ENCODE measurements around the gene WNT7A.

Gene WNT7A

DNA sequence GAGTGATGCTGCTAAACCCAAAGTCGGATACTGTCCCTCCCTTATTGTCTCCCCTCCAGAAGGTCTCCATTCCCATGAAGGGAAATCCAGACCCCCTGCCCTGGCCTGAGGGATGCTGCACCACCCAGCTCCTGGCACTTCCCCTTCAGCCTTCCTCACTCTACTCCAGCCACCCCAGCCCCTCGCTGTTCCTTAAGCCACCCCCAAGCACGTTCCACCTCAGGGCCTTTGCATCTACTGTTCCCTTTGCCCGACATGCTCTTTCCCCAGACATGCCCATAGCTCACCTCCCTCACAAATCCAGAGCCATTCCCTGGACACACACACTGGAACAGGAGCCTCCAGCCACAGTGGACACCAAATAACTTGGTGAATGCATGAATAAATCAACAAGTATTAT, 8.1 kb downstream of the WNT7A start:
- DNase-seq (ENCODE audit: low read depth), result no peak
- no peak overlapping the region for H3K4me3 ChIP-seq (ENCODE audit: low read depth, low read length)
- no peak for TF ChIP-seq CTCF (IDR thresholded peaks at IDR 0.05; ENCODE audit: insufficient read depth, low read depth, low read length, missing control alignments)

GRCh38 chr3:13870902-13871301, 9.0 kb downstream of the WNT7A start:
- H3K4me3 ChIP-seq (ENCODE audit: low read depth, low read length), result no peak overlapping the region
- TF ChIP-seq CTCF (IDR thresholded peaks at IDR 0.05; ENCODE audit: insufficient read depth, low read depth, low read length, missing control alignments), result no peak
- no peak for DNase-seq (ENCODE audit: low read depth)

DNA sequence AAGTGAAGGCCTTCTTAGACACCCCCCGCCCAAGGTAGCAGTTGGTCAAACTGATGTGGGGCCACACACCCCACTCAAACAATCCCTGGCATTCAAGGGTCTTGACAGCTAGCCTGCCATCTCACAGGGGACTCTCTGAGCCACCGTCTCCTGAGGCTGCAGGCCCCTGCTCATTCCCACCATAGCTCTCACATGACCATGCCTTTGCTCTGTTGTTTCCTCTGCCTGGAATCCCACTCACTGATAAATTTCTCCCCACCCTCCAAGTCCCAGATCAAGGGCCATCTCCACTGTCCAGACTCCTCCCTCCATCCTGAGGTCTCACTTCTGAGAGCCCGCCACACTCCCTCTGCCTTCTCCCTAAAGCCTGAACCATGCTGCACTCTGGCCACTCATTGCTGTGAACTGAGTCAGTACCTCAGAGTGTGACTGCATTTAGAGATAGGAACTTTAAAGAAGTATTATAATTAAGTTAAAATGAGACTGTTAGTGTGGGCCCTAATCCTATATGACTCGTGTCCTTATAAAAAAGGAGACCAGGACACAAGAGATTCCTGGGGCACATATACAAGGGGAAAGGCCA, 10.0 kb downstream of the WNT7A start:
- no peak for DNase-seq (ENCODE audit: low read depth)
- no peak for TF ChIP-seq CTCF (IDR thresholded peaks at IDR 0.05; ENCODE audit: insufficient read depth, low read depth, low read length, missing control alignments)
- H3K4me3 ChIP-seq (ENCODE audit: low read depth, low read length), result no peak overlapping the region

DNA sequence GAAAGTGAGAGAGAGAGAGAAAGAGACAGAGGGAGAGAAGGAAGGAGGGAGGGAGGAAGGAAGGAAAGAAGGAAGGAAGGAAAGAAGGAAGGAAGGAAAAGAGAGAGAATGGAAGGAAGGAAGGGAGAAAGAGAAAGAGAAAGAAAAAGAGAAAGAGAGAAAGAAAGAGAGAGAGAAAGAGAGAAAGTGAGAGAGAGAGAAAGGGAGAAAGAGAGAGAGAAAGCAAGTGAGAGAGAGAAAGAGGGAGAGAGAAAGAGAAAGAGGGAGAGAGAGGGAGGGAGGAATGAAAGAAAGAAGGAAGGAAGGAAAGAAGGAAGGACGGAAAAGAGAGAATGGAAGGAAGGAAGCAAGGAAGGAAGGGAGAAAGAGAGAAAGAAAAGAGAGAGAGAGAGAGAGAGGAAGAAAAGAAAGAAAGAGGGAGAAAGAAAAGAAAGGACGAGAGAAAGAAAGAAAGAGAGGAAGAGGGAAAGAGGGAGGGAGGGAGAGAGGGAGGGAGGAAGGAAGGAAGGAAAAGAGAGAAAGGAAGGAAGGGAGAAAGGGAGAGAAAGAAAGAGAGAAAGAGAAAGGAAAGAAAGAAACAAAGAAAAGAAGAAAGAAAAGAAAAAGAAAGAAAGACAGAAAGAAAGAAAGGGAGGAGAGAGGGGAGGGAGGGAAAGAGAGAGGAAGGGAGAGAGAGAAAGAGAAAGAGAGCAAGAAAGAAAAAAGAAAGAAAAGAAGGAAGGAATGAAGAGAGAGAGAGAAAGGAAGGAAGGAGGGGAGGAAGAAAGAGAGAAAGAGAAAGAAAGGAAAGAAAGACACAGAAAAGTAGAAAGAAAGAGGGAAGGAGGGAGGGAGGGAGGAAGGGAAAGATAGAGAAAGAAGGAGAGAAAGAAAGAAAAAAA, 10.8 kb downstream of the WNT7A start:
- DNase-seq (ENCODE audit: low read depth), result no peak
- H3K4me3 ChIP-seq (ENCODE audit: low read depth, low read length), result no peak overlapping the region
- TF ChIP-seq CTCF (IDR thresholded peaks at IDR 0.05; ENCODE audit: insufficient read depth, low read depth, low read length, missing control alignments), result no peak

- no peak for TF ChIP-seq CTCF (IDR thresholded peaks at IDR 0.05; ENCODE audit: insufficient read depth, low read depth, low read length, missing control alignments)
- no peak overlapping the region for H3K4me3 ChIP-seq (ENCODE audit: low read depth, low read length)
- DNase-seq (ENCODE audit: low read depth), result no peak
Observed at GRCh38 chr3:13867732-13868131, 12.1 kb downstream of the WNT7A start.

GRCh38 chr3:13866041-13866965, 13.6 kb downstream of the WNT7A start:
- no peak for TF ChIP-seq CTCF (IDR thresholded peaks at IDR 0.05; ENCODE audit: insufficient read depth, low read depth, low read length, missing control alignments)
- no peak for DNase-seq (ENCODE audit: low read depth)
- no peak overlapping the region for H3K4me3 ChIP-seq (ENCODE audit: low read depth, low read length)
